Neural progenitor cell (in vitro differentiated cells): ENCODE results near the gene CFHR4.

Experiments used
- EZH2 ChIP-seq: fragments of 200-600 bp; sonication (generic); IDR thresholded peaks from 2 replicates; pipeline ENCODE4 v1.6.1; 2017; ENCODE audit warnings: antibody characterized with exemption, mild to moderate bottlenecking, moderate library complexity
- EZH2phosphoT487 ChIP-seq: fragments of 200-600 bp; sonication (generic); IDR thresholded peaks from 2 replicates; pipeline ENCODE4 v1.6.1; 2017; ENCODE audit warnings: antibody characterized with exemption
- TF ChIP-seq, protein P1 (sequence below): fragments of 200-600 bp; sonication (generic); IDR thresholded peaks from 2 replicates; pipeline ENCODE4 v1.5.1; 2017; ENCODE audit warnings: antibody characterized with exemption, mild to moderate bottlenecking

DNA sequence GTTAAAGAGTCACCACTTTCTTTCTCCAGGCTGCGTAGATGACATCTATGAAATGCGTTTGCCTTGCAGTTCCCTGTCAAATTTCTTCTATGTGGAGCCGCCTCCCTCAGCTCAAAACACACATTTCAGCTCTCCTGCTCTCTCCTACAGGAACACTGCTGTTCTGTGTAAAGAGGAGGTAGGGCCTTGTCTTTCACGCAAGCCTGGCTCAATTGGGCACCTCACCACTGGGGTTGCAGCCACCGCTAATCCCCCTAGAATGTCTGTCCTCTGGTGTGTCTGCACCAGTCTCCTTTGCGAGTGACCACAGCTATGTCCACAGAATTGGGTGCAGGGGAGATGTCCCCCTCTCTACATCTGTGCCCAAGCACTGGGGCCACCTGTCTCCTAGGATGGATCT lies 31.8 kb upstream of the CFHR4 start:
- TF ChIP-seq, protein P1, sequence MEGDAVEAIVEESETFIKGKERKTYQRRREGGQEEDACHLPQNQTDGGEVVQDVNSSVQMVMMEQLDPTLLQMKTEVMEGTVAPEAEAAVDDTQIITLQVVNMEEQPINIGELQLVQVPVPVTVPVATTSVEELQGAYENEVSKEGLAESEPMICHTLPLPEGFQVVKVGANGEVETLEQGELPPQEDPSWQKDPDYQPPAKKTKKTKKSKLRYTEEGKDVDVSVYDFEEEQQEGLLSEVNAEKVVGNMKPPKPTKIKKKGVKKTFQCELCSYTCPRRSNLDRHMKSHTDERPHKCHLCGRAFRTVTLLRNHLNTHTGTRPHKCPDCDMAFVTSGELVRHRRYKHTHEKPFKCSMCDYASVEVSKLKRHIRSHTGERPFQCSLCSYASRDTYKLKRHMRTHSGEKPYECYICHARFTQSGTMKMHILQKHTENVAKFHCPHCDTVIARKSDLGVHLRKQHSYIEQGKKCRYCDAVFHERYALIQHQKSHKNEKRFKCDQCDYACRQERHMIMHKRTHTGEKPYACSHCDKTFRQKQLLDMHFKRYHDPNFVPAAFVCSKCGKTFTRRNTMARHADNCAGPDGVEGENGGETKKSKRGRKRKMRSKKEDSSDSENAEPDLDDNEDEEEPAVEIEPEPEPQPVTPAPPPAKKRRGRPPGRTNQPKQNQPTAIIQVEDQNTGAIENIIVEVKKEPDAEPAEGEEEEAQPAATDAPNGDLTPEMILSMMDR, result no peak
- TF ChIP-seq EZH2phosphoT487 (no peak), EZH2 (no peak)
